GM21786 (cell line): ENCODE measurements around the gene TCAF2.
"Not testable (repeated sequence)": the region's sequence is repeated elsewhere in the genome, so short reads cannot be mapped to it uniquely, and the experiment has no call there.

Experiments used
- ATAC-seq: cut with Tn5 transposase; IDR thresholded peaks from one replicate; pipeline ENCODE4 v1.9.1; 2021; ENCODE audit not compliant: unreplicated experiment

TCAF2 gene

GRCh38 chr7:143620646-143621045 lies at the start of gene TCAF2:
Gene TCAF2, plus strand, starts transcription at chr7:143620974.
- ATAC-seq: peak; percentile 79

DNA sequence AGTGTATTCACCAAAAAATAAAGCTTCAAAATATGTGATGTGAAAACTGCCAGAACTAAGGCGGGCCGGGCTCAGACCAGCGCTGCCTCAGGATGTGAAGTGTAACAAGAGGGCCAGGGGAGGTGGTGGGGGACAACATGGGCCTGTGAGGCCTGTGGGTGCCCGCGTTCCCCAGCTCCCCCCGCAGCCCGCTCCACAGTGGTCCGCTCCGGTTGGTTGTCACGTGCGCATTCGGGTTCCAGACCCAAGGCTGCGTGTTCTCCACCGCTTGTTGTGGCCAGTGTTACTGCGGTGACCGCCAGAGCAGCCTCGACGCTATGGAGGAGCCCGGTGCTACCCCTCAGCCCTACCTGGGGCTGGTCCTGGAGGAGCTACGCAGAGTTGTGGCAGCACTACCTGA lies 49.3 kb upstream of the TCAF2 start, which contains the start of gene CTAGE15:
Gene CTAGE15, plus strand, starts transcription at position 301 of the 400 bp plus-strand sequence. Its CDS starts 17 bp downstream, at position 318.
- ATAC-seq: not testable (repeated sequence)

DNA sequence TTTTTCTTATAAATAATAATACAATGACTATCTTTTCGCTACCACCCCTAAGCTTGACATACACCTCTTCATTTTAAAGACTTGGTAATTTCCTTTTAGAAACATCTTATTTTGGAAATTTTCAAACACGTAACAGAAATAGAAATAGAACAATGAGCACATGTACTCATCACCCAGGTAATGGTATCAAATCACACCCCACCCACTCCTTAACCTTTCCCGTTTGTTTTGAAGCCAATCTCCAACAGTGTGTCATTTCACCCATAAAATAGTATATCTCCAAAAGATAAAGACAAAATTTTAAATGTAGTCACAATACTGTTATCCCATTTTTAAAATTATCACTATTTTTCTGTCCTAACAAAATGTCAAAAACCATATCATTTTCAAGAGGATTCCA lies 32.6 kb upstream of the TCAF2 start:
- not testable (repeated sequence) for ATAC-seq

- ATAC-seq: not testable (repeated sequence)
Measured at GRCh38 chr7:143589897-143590296, 30.9 kb upstream of the TCAF2 start.

- not testable (repeated sequence) for ATAC-seq
Measured at GRCh38 chr7:143598086-143598485, 22.7 kb upstream of the TCAF2 start.

DNA sequence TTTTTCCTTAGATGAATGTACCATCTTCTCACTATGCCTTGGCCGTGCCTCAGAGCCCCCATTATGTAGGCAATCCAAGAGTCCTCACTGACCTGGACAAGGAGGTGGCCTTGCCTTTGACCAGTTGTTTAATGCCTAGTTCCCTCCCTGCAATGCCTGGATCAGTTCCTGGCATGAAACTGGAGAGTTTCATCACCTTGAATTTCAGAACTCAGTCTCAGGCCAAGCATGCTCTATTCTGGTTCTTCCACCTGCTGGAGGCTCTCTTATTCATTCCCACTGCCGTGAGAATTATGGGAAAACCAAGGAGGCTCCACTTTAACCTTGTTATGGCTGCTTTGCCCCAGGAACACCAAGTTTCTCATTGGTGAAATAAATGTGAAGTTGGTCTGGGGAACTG lies 17.2 kb upstream of the TCAF2 start:
- ATAC-seq: not testable (repeated sequence)

- not testable (repeated sequence) for ATAC-seq
Measured at GRCh38 chr7:143606088-143606487, 14.7 kb upstream of the TCAF2 start.

- not testable (repeated sequence) for ATAC-seq
Measured at GRCh38 chr7:143615545-143615944, 5.2 kb upstream of the TCAF2 start.

GRCh38 chr7:143617204-143617603 lies 3.6 kb upstream of the TCAF2 start:
- not testable (repeated sequence) for ATAC-seq

DNA sequence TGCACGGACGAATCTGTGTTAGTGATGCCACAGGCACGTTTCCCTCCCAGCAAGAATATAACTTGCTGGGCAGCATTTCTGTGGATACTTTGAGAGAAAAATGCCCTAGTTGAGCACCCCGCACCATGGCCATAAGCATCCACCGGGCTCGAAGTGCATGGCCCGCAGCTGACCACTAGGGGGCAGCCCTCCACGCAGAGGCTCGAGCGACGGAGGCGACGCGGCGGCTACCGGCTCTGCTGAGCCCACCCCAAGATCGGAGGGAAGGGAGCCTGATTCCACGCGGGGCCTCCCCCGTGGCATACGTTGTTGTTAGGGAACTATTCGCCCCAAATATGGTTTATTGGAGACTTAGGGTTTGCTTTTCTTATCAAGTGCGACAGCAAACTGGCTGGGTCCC lies 716 bp upstream of the TCAF2 start:
- ATAC-seq: peak; percentile 13

DNA sequence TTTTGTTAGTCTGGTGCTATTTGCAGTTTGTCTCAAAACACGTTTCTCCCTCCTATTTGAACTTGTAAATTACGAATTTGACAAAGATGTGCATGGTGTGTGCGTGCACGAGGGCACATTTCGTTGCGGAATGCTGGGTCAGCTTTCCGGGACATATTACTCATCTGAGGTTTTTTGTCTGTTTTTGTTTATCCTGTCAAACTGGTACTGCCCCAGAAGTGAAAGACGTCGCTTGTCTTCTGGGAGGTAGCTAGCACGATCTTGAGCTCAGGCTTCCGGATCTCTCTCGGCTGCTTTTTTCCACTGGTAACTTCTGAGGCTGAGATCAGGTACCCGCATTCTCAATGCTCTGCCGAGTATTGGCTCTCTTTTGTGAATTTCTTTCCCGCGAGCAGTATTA lies 401 bp downstream of the TCAF2 start:
- peak; percentile 38 for ATAC-seq

DNA sequence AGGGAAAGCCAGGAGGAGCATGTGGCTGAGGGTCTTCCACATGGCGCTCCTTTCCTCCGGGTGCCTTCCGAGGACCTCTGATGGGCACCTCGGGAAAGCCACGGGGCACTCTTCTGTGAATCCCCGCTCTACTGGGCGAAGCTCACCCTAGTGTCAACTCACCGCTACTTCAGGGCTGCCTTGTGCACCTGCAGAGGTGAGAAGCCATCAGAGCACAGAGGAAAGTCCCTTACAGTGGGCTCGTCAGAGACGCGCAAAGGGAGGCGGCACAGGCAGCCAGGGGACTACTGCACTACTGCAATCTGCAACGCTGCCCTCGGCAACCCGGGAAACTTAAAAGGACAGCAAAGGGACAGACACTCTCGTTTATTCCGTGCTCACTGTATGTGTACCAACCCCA lies 1.4 kb downstream of the TCAF2 start:
- peak; percentile 28 for ATAC-seq

DNA sequence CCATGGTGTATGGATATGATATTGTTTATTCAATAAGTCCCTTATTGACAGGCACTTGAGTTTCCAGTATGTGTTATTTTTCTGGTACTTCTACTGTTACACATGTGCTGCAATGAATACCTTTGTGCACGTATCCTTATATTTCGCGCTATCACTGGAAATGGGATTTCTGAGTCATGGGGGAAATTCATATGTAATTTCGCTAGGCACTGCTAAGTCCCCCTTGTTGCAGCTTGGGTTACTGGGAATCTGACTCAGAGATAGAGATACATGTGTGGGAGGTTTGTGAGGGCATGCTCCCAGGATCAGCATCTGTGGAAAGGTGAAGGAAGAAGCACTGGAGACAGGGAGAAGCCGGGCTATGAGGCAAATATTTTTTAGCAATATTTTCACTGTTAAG lies 9.9 kb downstream of the TCAF2 start:
- not testable (repeated sequence) for ATAC-seq

GRCh38 chr7:143632506-143632905 lies 11.7 kb downstream of the TCAF2 start:
- not testable (repeated sequence) for ATAC-seq

DNA sequence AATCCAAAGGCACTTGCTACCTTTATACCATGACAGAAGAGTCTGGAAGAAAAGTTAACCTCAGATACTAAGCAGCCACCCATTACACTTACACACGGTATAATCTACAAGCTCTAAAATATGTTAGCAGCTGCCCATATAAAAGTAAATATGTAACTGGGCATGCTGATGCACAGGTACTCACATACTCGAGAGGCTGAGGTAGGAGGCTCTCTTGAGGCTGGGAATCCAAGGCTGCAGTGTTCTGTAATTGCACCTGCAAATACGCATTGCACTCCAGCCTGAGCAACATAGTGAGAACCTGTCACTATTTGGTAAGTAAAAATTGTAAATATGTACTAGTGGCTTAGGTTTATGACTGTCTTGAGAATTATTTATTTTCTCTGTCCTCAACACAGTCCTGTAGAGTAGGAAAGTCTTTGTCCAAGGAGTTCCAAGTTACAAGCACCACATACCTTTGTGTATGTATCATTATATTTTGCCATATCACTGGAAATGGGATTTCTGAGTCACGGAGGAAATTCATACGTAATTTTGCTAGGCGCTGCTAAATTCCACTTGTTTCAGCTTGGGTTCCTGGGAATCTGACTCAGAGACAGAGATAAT lies 12.3 kb downstream of the TCAF2 start:
- not testable (repeated sequence) for ATAC-seq

DNA sequence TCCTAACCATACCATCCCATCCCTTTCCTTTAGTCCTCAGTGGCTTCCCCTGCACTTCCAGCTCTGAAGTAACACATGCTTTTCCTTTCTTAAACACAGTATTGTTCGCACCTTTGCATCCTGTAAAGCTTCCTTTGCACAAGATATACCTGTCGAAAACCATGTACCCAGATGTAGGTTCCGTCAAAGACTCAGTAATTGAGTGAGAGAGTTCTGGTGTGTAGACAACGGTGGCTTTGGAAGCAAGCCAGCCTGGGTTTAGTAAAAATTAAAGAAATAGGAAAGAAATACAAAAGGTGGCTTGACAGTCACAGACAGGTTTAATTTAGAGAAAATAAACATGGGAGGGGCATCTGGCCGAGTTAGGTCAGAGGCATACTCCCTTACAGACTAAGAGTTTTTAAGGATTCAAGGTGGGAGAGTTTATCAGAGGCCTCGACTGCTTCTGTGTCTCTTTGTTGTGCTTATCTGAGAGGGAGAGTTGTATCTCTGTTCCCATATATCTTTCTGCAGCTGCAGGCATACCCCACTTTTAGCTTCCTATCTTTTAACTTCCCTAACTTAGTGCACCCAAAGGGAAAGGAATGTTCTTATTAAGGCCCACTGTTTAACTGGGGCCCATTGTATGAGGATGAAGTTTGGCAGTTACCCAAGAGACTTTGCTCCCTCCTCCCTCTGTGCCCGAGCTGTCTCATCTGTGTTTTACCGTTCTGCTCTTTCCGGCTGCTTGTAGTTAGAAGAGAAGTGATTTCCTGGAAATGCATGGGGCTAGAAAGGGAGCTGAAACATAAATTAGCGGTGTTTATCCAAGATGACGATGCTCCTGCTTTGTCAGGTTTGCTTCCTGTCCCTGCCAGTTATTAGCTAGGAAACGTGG lies 14.8 kb downstream of the TCAF2 start:
- ATAC-seq: not testable (repeated sequence)

DNA sequence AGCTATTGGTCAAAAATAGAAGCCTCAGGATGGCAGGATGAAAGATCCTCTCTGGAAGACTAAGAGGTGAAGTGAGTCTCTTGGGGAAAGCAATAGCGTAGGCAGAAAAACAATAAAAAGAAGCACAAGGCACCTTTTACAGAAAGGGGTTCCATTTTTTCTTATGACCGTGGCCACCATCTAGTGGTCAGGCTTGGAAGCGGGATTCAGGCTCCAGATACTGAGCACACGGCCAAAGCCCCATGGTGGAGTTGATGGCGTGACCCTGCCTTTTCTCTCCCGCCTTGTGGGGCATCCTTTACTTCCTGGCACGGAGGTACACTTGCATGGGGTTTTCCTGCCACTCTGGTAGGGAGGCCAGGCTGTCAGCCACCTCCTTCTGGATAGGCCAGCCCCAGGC lies 18.6 kb downstream of the TCAF2 start:
- peak; percentile 84 for ATAC-seq

- ATAC-seq: not testable (repeated sequence)
Measured at GRCh38 chr7:143640528-143641189, 19.9 kb downstream of the TCAF2 start.

DNA sequence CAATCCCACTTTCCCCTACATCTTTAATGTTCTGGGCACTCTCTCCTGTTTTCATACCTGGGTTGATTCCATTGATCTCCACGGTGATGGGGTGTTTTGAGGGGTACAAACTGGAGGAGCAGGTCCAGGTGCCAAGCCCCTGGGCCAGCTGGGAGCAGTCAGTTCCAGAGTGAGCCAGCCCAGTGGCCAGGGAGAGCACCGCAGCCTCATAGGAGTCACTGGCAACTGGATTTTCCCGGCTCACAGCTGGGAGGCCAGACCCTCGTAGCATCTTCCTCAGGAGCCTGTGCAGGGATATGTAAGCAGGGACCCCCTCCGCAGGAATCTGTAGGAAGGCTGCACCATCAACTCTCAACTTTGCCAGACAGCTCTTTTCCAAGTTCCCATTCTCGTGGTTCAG lies 25.8 kb downstream of the TCAF2 start:
- ATAC-seq: not testable (repeated sequence)

DNA sequence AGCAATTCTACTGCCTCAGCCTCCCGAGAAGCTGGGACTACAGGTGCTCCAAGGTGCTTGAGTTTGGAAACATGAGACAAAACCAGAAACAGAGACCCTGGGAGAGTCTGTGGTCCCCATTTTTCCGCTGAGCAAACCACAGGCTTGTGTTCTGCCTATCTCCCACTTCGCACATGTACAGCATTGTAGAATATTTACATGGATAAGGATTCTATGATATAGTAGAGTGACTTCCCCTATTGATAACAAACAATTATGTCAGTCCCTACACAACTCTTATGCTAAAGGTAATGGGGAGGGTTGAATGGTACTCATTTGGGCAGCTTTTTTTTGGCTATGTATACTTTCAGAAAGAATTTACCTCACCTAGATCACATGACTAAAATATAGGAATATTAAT lies 29.1 kb downstream of the TCAF2 start:
- not testable (repeated sequence) for ATAC-seq

DNA sequence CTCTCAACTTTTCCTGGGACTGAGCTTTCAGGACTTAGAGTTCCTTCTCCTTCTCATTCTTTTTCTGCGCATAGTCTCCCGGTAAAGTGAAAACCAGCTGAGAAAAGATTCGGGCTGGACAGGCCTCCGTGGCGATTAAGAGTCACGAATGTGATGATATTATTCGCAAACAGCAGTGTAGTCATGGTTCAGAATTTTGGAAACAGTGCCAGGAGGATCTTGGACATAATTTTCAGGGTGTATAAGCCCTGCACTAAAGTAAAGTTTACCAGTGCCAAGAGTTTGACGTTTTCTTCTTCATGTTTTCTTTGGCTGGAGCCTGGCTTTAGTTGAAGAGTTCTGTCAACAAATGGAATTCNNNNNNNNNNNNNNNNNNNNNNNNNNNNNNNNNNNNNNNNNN lies 29.7 kb downstream of the TCAF2 start:
- not testable (repeated sequence) for ATAC-seq
